ENCODE data around the gene DAB2IP.

- TF ChIP-seq POLR2A (IDR thresholded peaks at IDR 0.05) (no peak), POLR2AphosphoS5 (IDR thresholded peaks at IDR 0.05) (no peak)
- TF ChIP-seq, protein P1, sequence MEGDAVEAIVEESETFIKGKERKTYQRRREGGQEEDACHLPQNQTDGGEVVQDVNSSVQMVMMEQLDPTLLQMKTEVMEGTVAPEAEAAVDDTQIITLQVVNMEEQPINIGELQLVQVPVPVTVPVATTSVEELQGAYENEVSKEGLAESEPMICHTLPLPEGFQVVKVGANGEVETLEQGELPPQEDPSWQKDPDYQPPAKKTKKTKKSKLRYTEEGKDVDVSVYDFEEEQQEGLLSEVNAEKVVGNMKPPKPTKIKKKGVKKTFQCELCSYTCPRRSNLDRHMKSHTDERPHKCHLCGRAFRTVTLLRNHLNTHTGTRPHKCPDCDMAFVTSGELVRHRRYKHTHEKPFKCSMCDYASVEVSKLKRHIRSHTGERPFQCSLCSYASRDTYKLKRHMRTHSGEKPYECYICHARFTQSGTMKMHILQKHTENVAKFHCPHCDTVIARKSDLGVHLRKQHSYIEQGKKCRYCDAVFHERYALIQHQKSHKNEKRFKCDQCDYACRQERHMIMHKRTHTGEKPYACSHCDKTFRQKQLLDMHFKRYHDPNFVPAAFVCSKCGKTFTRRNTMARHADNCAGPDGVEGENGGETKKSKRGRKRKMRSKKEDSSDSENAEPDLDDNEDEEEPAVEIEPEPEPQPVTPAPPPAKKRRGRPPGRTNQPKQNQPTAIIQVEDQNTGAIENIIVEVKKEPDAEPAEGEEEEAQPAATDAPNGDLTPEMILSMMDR (IDR thresholded peaks at IDR 0.05) = no peak
Measured at GRCh38 chr9:121831869-121832268, 180.4 kb downstream of the DAB2IP start.

Data from upper lobe of left lung (tissue), 4 donors.